OCI-LY1 (cell line): ENCODE measurements around the gene ZBTB20.

ENCODE experiments used
- EZH2 ChIP-seq: fragments of 200-600 bp; sonication (generic), shearing (Covaris generic); IDR thresholded peaks from 2 replicates; pipeline ENCODE4 v1.8.0; 2017; ENCODE audit warnings: borderline replicate concordance, mixed run types, mild to moderate bottlenecking, antibody characterized with exemption, low read length, moderate library complexity, mixed read lengths
- TF ChIP-seq, protein P1 (sequence below): fragments of 200-600 bp; sonication (generic), shearing (Covaris generic); IDR thresholded peaks from 2 replicates; pipeline ENCODE4 v1.5.1; 2017; ENCODE audit warnings: mild to moderate bottlenecking, antibody characterized with exemption, low read length, moderate library complexity, mixed read lengths

DNA sequence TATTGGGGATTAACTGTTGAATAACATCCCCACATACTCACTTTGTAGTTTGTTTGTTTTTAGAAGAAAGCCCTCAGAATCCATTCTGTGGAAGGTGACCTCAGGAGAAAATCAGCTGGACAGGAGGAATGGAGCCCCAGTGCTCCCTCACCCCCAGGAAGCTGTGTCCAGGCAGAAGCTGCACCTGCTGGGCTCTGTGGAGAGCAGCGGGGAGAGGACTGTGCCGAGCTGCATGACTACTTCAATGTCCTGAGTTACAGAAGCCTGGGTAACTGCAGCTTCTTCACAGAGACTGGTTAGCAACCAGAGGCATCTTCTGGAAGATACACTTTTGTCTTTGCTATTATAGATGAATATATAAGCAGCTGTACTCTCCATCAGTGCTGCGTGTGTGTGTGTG, 839.3 kb downstream of the ZBTB20 start:
- TF ChIP-seq, protein P1, sequence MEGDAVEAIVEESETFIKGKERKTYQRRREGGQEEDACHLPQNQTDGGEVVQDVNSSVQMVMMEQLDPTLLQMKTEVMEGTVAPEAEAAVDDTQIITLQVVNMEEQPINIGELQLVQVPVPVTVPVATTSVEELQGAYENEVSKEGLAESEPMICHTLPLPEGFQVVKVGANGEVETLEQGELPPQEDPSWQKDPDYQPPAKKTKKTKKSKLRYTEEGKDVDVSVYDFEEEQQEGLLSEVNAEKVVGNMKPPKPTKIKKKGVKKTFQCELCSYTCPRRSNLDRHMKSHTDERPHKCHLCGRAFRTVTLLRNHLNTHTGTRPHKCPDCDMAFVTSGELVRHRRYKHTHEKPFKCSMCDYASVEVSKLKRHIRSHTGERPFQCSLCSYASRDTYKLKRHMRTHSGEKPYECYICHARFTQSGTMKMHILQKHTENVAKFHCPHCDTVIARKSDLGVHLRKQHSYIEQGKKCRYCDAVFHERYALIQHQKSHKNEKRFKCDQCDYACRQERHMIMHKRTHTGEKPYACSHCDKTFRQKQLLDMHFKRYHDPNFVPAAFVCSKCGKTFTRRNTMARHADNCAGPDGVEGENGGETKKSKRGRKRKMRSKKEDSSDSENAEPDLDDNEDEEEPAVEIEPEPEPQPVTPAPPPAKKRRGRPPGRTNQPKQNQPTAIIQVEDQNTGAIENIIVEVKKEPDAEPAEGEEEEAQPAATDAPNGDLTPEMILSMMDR, result no peak
- TF ChIP-seq EZH2, result no peak
